MM.1S (cell line): ENCODE measurements around the gene SLC8B1.

Experiments used
- CTCF ChIP-seq: fragments of 300-600 bp; sonication (generic); IDR thresholded peaks from 2 replicates; pipeline ENCODE4 v1.5.1; 2016; ENCODE audit warnings: antibody characterized with exemption, low read length, mixed read lengths
- EZH2 ChIP-seq: fragments of 300-600 bp; sonication (generic); optimal IDR thresholded peaks from 2 replicates; pipeline ENCODE3; 2017; ENCODE audit warnings: low read depth, mild to moderate bottlenecking, antibody characterized with exemption, low read length, mixed read lengths

- TF ChIP-seq CTCF, result no peak
- TF ChIP-seq EZH2, result no peak
Observed at GRCh38 chr12:113315358-113315757, 19.6 kb downstream of the SLC8B1 start.
